HG02885 (cell line): Measurements from ENCODE around the gene SLC6A1.

ENCODE experiments used
- ATAC-seq: cut with Tn5 transposase; IDR thresholded peaks from one replicate; pipeline ENCODE4 v1.9.1; 2021; ENCODE audit warnings: mild to moderate bottlenecking; ENCODE audit not compliant: unreplicated experiment, poor library complexity

The SLC6A1 gene

DNA sequence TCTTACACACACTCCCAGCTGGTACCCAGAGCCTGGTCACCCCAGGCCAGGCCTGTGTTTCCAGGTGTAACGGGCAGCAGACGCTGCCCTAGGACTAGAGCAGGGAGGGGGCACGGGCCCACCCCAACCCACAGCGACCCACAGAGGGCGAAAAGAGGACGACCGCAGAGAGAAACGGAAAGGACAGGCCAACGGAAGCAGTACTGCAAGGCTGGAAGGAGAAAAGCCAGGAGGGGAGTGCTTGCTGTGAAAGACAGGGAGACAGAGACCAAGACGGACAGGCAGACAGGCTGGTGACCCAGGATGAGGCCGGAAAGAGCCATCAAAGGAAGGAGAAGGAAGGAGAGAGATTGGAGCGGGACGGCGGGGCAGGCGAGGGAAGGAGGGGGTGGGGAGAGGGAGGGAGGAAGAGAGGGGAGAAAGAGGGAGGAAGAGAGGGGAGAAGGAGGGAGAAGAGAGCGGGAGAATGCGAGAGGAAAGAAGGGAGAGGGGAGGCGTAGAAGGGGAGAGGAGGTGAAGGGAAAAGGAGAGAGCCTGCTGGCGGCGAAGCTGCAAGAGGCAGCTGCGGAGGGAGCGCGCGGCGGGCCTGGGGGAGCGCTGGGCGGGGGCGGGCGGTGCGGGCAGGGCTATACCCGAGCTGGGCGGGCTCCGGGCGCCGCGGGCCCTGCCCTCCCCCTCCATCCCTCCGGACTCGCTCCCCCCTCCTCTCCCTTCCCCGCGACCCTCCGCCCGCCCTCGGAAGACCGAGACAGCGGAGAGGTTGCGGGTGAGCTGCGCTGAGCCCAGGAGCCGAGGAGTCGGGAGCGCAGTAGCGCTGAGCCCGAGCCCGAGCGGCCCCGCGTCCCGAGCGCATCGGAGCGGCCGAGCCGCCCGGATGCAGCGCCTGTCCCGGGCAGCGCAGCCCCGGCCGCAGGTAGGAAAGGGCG lies at the start of gene SLC6A1:
SLC6A1 (plus strand) TSS at position 732 of the 926 bp plus-strand sequence. CDS start 24,464 bp downstream, outside the sequence.
- ATAC-seq: no peak

DNA sequence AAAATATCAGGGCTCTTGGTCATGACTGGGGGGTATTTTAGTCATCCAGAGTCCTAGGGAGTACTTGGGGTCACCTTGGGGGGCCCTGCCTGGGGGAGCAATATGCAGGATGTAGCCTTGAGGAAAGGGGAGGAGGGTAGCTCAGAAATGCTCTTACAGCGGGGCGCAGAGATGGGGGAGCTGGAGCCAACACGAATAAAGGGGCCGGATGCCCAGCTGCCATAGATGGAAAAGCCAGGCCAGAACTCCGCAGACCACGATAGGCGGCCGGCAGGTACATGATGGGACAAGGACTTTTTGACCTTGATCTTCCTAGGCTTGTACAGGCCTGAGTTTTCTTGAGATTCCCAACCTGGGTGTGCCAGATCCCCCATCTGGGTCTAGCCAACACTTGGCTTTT lies 47.7 kb upstream of the SLC6A1 start:
- ATAC-seq: no peak

DNA sequence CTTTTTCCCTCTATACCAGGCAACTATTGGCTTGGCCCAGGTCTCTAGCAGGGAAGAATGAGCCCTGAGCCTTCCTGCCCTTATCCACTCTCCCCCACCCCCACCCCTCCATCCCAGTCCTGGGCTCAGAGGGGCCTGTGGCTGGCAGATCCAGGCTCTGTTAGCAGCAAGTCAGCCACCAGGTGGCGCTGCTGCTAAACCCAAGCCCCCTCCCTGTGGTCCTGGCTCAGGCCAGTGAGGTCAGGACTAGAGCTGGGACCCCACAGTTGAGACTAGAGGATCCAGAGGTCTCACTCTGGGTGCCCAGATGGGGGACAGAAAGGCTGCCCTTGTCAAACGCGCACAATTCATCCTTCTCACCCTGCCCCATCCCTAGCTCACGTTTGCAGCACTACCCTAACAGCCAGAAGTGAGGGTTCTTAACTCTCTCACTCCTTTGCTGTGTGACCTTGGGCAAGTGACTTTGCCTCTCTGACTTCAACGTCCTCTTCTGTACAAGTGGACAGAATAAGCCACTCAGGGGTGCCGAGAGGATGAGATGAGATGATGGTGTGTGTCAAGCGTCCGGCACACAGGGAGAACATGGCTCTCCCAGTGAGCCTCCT lies 46.8 kb upstream of the SLC6A1 start:
- ATAC-seq: peak; percentile 66

DNA sequence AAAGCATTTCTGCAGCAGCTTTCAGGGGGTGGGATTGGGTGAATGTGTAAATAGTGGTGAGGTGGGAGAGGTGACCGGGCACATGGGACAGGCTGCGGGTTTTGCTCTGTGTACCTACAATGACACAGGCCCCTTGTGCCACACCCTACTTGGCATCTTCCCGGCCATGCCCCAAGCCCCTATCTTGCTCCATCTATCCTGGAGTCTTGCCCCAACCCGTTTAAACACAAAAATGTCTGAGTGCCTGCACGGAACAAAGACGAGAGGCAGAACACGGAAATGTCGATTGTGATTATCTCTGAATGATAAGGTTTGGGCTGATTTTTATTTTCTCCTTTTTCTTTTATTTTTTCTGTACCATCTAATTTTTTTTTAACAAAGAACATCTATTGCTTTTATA lies 46.0 kb upstream of the SLC6A1 start:
- ATAC-seq: no peak

DNA sequence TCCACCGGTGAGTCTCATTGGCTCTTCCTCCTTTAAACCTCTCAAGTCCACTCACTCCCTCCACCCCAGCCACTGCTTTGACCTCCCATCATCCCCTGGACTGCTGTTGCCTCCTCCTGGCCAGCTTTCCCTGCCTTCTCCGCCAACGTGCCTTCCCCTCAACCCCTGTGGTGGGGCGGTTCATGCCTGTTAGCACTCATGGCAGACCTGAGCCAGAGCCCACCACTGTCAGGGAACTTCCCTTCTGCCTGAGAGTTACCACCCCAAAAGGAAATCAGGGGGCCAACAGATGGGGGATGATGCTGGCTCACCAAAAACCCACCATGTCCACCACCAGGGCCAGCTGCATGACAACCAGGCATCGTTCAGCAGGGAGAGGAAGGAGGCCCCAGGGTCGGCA lies 44.2 kb upstream of the SLC6A1 start:
- ATAC-seq: no peak

DNA sequence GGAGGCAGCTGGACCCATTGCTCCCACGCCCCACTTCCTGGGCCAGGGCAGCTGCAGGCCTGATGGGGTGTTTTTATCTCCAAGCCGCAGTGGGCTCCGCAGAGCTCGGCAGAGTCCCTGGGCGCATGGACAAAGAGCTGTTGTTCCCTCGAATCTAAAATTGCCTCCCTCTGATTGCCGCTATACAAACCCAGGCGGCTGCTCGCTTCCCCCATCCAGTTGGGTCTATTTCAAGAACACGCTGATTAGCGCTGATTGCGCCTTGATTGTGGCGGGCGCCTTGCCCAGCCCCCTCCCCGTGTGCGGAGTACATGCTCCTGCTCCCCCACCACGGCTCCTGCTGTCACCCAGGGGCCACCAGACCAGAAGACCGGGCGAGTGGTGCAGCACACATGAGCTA lies 43.4 kb upstream of the SLC6A1 start:
- ATAC-seq: no peak

DNA sequence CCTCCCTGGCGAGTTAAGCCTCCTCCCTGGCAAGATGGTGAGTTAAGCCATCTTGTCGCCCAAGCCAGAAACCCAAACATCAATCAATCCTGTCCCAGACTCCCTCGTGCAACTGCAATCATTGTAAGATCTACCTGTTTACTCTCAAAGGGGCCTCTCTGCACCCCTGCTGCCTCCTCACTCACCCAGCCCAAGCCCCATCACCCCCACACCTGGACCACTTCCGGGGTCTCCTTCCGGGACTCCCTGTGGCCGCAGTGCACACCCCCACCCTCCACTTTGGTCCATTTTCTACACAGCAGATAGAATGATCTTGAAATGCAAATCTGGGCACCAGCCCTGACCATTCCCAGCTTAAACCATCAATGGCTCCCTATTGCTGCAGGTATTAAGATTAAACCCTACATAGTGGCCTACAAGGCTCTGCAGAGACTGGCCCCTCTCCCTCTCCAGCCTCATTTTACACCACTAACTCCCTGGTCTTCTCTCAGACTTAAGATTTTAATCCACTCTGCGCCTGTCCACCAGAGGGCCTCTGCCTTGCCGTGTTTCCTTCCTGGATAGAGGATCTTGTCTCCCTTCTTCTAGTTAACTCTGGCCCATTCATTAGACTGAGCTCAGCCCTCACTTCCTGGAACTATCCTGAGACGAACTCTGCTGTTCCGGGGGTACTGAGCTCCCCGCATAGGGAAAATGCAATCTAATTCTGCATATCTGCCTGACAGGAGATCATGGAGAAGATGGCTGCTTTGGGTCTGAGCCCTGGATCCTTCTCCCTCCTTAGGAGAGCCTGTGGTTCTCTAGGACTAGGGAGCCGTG lies 41.9 kb upstream of the SLC6A1 start:
- no peak for ATAC-seq

DNA sequence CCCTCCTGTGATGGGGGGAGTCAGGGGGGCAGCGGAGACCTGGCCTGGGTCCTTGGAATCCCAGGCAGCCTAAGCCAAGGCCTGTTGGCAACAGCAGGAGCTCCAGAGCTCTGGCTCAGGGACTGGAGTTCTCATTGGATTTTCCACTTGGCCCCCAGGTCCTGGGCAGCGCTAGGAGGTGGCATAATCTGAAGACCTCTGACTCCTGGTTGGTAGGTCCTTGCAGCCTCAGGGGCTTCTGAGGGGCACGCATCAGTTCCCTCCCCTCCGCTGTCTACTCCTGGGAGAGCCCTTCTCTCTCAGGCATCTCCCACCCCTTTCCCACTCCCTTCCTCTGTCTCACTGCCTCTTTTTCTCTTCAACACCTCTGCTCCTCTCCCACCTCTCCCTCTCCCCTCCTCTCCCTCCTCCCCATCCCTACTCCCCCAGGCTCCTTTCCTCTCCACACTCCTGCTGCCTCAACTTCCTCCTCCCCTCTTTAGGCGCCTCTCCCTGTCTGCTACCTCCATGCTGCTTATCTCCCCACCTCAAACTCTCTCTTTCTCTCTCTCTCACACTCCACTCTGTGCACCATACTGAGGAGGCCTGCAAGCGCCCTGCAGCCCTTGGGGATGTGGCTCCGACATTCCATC lies 41.1 kb upstream of the SLC6A1 start:
- ATAC-seq: no peak

DNA sequence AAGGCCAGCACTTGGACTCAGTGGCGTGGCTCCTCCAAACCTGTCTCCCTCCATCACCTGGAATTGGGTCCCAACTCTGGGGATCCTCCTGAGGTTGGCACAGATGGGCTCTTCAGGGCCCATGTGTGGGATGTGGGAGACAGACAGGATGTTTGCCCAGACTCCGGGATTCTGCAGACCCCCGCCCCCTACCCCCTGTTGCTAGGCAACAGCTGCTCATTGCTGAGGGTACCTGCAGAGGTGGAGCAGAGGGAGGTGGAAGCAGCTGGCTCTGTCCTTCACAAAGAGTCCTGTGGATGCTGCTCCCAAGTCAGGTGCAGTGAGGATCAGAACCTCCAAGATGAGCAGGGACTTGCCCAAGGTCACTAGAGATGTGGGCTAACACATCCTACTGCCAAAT lies 40.0 kb upstream of the SLC6A1 start:
- ATAC-seq: no peak

DNA sequence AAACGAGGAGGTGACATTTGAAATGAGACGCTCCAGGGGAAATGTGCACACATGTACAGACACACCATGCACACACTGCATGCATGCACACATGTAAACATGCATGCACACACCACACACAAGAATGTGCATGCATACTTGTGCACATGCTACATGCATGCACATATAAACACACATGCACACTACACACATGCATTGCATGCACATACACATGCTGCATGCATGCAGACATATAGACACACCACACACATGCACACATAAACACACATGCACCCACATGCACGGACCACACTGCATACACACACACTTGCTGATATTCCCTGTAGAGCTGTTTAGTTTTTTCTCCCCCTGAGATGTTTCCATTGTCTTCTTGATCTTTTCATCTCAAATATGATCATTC lies 37.8 kb upstream of the SLC6A1 start:
- no peak for ATAC-seq

DNA sequence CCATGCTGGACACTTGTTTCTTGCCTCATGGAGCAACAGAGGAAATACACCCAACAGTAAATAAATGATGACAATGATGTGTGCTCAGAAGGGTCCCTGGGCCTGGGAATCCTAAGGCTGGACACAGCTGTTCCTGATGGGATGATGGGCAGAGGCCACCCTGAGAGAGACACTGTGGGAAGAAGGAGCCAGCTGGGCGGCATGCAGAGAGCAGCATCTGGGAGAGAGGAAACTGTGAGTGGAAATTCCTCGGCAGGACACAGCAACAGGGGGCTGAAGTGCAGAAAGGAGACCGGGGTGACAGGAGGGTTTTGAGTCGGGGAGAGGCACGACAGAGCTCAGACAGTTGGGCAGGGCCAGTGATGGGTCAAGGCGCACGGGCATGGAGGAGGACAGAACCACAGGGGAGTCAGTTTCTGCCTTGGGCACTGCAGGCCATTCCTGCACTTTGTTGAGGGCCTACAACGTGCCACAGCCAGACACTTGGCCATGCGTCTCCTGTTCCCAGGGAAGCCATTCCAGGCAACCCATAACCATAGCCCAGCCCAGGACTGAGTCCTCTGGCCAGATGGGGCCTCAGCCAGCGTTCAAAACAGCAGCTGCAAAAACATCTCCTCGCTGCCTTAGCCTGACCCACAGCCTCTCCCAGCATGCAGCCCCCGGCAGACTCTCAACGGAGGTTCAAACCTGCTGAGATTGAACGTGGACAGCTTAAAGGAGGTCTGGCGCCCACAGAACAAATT lies 36.7 kb upstream of the SLC6A1 start:
- no peak for ATAC-seq

DNA sequence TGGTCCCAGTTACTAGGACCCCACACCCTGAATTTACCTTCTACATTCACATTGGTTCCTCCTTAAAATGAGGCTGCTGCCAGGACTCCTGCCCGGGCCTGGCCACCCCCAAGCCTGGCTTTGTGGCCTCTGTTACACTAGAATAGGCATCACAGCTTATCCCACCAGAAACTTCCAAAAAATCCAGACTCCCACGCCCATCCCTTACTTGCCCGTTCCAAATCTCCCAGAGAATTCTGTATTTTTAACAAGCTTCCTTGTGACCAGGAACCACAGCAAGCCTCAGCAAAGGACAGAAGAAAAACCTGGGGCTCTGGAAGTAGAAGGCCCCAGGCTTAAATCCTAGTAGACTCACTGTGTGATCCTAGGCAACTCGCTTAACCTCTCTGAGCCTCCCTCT lies 36.0 kb upstream of the SLC6A1 start:
- no peak for ATAC-seq

DNA sequence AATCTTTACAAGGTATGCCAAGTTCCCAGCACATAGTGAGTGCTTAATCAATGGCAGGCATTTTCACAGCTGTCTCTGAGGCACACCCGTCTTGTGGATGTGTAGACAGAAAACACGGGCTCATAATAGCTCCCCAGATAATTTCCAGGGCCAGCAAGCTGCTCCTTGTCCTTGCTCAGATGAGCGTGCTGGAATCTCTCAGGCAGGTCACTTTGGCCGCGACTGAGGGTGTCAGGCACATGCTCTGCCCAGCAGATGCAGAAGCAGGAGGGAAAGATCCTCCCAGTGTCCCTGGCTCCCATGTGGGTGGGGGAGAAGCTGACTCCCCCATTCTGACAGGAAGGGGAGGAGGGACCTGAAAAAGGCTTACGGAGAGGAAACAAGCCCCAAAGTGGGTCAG lies 35.6 kb upstream of the SLC6A1 start:
- no peak for ATAC-seq

DNA sequence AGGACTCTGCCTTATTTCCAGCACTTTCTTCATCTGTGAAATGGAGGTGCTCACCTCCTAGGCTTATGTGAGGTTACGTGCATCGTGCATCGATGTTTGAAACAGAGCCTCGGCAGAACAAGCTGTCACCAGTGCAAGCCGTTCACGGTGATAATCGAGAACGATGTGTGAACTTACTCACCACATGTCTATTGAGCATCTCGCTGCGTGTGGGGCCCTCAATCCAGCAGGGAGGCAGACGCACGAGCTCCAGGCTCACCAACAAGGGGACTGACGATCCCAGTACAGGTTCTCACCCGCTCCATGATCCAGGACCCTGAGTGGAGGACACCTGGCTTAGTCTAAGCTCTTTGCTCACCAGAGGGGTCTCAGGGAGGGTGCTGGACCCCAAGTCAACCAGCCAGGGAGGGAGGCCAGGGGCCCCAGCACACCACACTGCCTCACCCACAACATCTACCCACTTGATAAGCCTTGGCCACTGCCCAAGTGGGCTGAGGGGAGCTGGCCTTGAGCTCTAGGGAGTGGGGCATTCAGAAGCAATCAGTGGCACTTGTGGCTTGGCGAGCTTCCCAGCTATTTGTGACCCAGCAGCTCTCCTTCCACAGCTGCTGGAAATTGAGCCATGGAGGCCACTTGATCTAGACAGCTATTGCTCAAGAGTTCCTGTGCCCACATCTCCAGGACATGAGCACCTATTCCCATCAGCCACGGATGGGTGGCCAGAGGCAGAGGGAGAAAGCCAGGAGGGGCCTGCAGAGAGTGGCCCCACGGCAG lies 34.4 kb upstream of the SLC6A1 start:
- ATAC-seq: no peak

DNA sequence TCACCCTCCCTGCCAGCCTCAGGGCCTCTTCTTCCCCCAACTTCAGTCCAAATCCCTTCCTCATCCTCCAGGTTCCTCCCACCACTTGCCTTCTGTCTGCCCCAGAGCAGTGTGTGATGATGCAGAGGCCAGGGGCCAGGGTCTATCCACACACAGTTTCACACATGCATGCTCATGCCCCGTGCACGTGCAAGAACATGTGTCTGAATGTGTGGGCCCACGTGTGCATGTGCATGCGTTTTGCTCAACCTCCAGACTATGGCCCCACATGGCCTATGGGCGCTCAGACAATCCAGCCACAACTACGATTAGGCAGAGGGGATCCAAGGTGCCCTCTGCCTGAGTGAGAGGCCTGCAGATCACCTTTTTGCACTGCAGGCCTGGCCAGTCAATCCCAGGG lies 32.3 kb upstream of the SLC6A1 start:
- ATAC-seq: no peak

DNA sequence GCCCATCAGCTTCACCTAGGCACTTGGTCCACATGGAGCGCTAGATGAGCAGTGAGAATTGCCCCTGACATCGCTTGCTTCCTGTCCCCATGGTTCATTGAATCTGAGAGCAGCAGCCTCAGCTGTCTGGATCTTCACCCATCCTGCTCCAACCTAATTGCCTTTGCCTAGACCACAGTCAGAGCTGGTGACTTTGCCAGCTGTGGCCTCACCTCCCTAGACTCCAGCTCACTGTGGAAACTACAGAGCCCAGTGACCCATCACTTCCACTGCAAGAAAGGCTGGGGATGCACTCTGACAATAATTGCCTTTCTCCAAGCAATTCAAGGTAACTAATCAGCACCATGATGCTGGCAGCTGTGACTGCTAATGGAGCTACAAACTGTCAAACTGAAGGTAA lies 30.6 kb upstream of the SLC6A1 start:
- no peak for ATAC-seq

DNA sequence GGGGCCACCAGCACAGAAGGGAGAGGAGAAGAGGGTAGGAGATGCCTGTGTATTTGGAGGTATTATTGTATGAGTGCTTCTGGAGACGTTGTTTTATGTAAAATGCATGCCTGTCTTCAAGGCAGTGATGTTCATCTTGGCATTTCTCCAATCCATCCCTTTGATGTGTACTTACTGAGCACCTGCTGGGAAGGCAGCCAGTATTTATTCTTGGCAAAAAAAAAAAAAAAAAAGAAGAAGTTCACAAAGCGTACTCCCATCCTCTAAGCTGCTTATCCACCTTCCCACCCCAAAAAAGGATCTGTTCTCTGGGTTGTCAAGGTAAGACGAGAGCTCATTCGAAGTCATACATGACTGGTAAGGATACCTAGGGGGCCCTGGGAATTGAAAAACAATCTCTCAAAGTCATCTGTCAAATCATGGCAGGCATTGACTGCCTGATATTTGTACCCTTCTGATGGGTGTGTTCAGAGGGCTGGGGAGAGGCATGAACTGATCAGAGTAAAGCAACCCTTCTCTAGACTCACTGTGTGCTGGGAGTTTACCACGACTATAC lies 30.0 kb upstream of the SLC6A1 start:
- ATAC-seq: no peak

DNA sequence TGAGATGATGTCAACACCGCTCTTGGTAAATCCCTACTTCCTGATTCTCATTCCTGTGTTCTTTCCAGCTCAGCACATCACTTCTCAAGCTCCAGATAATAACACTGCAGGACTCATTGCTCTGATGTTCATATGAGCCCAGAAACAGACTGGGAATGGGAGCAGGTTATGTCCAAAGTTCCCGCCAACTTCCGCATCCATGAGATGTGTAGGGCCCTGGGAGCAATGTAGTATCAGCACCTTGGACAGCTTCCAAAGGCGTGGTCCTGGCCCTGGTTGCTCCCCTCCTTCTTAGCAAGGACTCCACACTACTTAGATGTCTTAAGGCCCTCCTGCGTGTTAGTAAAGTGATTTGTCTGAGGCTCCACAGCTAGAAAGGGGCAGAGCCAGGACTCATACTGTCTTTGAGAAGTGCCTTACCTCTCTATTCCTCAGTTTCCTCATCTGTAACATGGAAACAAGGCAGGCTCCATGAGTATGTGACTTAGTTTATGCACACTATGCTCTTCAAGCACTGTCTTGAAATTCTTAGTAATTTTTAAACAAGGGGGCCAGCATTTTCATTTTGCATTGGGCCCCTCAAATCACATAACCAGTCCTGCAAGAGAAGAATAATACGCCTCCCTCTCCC lies 27.9 kb upstream of the SLC6A1 start:
- no peak for ATAC-seq
